Endothelial cell of umbilical vein (primary cell): ENCODE measurements around the gene FAM118B. TPM values are rescaled to one million over a fixed set of nuclear protein-coding genes. Genes with fewer than 3 reads are reported as not detected.

Experiments
- BruUV-seq: library from RNA; stranded (reverse); fragments of 400-500 nt; replicated peaks from 2 replicates; lab custom pipeline; 2021; lab: Mats Ljungman, UMichigan
- CTCF ChIA-PET: fragments of 300-600, 350-600 bp; sonication (Branson Sonifier 250); formaldehyde crosslinking; loops from one replicate; lab custom pipeline; 2021; ENCODE audit warnings: antibody characterized with exemption, inconsistent platforms; lab: Charles Lee
- POLR2A ChIA-PET: fragments of 300-600, 350-600 bp; sonication (Branson Sonifier 250); formaldehyde crosslinking; loops from one replicate; lab custom pipeline; 2021; ENCODE audit warnings: antibody characterized with exemption, inconsistent platforms; lab: Charles Lee
- DNase-seq: peaks from one replicate; pipeline ENCODE4 v3.0.0-alpha.2; 2011; ENCODE audit warnings: low read depth, low spot score
- FAIRE-seq: peaks from 2 replicates; lab custom pipeline; 2011; peaks lifted over from hg19 to GRCh38; lab: Jason Lieb, UNC
- H2AFZ ChIP-seq: 2 replicates; pipeline ENCODE4 v1.6.0; 2012; ENCODE audit warnings: low read depth, low read length, control low read depth, inconsistent platforms
- H3K27ac ChIP-seq: 2 replicates; pipeline ENCODE4 v1.5.1; 2011; ENCODE audit warnings: low read depth, mild to moderate bottlenecking, control low read depth, low read length, moderate library complexity; ENCODE audit not compliant: insufficient read depth
- H3K27me3 ChIP-seq, 2 experiments: 2 replicates each; pipeline versions ENCODE4 v1.6.0 to v1.6.1; 2011; ENCODE audit warnings: low read length in 2 of 2, mixed read lengths in 1 of 2; ENCODE audit not compliant: control insufficient read depth in 2 of 2, insufficient read depth in 2 of 2
- H3K36me3 ChIP-seq, 2 experiments: 2 replicates in 1 of 2; 3 replicates in 1 of 2; pipeline ENCODE4 v1.5.1; 2011; ENCODE audit warnings: low read length in 2 of 2, mild to moderate bottlenecking in 1 of 2, moderate library complexity in 1 of 2; ENCODE audit not compliant: control insufficient read depth in 2 of 2, insufficient read depth in 2 of 2; ENCODE audit errors: extremely low read depth in 1 of 2
- H3K4me1 ChIP-seq: 3 replicates; pipeline ENCODE4 v1.5.1; 2011; ENCODE audit warnings: mild to moderate bottlenecking, low read length; ENCODE audit not compliant: control insufficient read depth, insufficient read depth; ENCODE audit errors: extremely low read depth
- H3K4me2 ChIP-seq: 2 replicates; pipeline ENCODE4 v1.6.1; 2011; ENCODE audit warnings: low read length, control low read depth, mixed read lengths; ENCODE audit not compliant: insufficient read depth
- H3K4me3 ChIP-seq, 3 experiments: fragments of 200-600 bp in 1 of 3; sonication (generic), shearing (Covaris generic) in 1 of 3; replicated peaks in 1 of 3; 2 replicates each; pipeline ENCODE4 v1.5.1; 2011 to 2016; ENCODE audit warnings: control low read depth in 3 of 3, low read length in 3 of 3, mild to moderate bottlenecking in 2 of 3, inconsistent platforms in 1 of 3, low read depth in 1 of 3, moderate library complexity in 1 of 3; ENCODE audit not compliant: insufficient read depth in 1 of 3
- H3K79me2 ChIP-seq: 2 replicates; pipeline ENCODE4 v1.6.0; 2012; ENCODE audit warnings: low read length, inconsistent platforms; ENCODE audit not compliant: control insufficient read depth, insufficient read depth
- H3K9ac ChIP-seq: replicated peaks from 2 replicates; pipeline ENCODE3; 2011; ENCODE audit warnings: low read length, control low read depth; ENCODE audit not compliant: insufficient read depth; ENCODE audit errors: extremely low read depth
- H3K9me1 ChIP-seq: replicated peaks from 3 replicates; pipeline ENCODE4 v1.6.0; 2011; ENCODE audit warnings: mild to moderate bottlenecking, low read length; ENCODE audit not compliant: control insufficient read depth, insufficient read depth; ENCODE audit errors: extremely low read depth
- H3K9me3 ChIP-seq: replicated peaks from 2 replicates; pipeline ENCODE4 v1.5.1; 2012; ENCODE audit warnings: low read length, inconsistent platforms; ENCODE audit not compliant: control insufficient read depth, insufficient read depth
- H4K20me1 ChIP-seq: replicated peaks from 2 replicates; pipeline ENCODE3; 2011; ENCODE audit warnings: mild to moderate bottlenecking, low read length; ENCODE audit not compliant: control insufficient read depth, insufficient read depth; ENCODE audit errors: extremely low read depth
- CTCF ChIP-seq, 2 donors: IDR thresholded peaks; 1 replicate in 1 of 2; 2 replicates in 1 of 2; pipeline ENCODE4 v1.5.1; 2011; ENCODE audit warnings: low read length in 2 of 2, mild to moderate bottlenecking in 2 of 2, moderate library complexity in 2 of 2, control low read depth in 1 of 2, inconsistent platforms in 1 of 2, low read depth in 1 of 2; ENCODE audit not compliant: insufficient read depth in 1 of 2; ENCODE audit errors: extremely low read depth in 1 of 2
- EZH2 ChIP-seq: IDR thresholded peaks from 2 replicates; pipeline ENCODE4 v1.6.1; 2012; ENCODE audit warnings: borderline replicate concordance, low read depth, mild to moderate bottlenecking, moderate library complexity, low read length, inconsistent platforms; ENCODE audit not compliant: severe bottlenecking
- FOS ChIP-seq: IDR thresholded peaks from 2 replicates; pipeline ENCODE4 v1.6.1; 2011; ENCODE audit warnings: mild to moderate bottlenecking, low read length, moderate library complexity, borderline replicate concordance; ENCODE audit not compliant: insufficient read depth
- GATA2 ChIP-seq: IDR thresholded peaks from 2 replicates; pipeline ENCODE4 v1.7.0; 2011; ENCODE audit warnings: low read depth, mild to moderate bottlenecking, moderate library complexity, mixed read lengths, low read length; ENCODE audit not compliant: insufficient read length, insufficient read depth
- JUN ChIP-seq: IDR thresholded peaks from 2 replicates; pipeline ENCODE4 v1.6.1; 2011; ENCODE audit warnings: borderline replicate concordance, low read depth; ENCODE audit not compliant: insufficient read length, insufficient read depth
- MAX ChIP-seq: IDR thresholded peaks from 2 replicates; pipeline ENCODE4 v1.6.1; 2011; ENCODE audit not compliant: insufficient read depth, insufficient read length
- MYC ChIP-seq: IDR thresholded peaks from one replicate; pipeline ENCODE4 v1.6.1; 2011; ENCODE audit warnings: mild to moderate bottlenecking, low read depth, low read length
- POLR2A ChIP-seq: IDR thresholded peaks from 2 replicates; pipeline ENCODE4 v1.6.1; 2012; ENCODE audit warnings: low read depth, mild to moderate bottlenecking, control low read depth, low read length
- POLR2AphosphoS5 ChIP-seq: IDR thresholded peaks from 2 replicates; pipeline ENCODE4 v1.6.1; 2012; ENCODE audit warnings: low read depth, mild to moderate bottlenecking, control low read depth, low read length, moderate library complexity; ENCODE audit not compliant: insufficient read depth
- dilution Hi-C: fragments of 300-500 bp; cut with MboI; formaldehyde crosslinking; loops from one replicate; pipeline ENCODE4 v1.15.0; 2019; ENCODE audit warnings: low sequenced_read_pairs; ENCODE audit not compliant: extremely low pct_ligation_motif_present
- intact Hi-C: fragments of 100-400 bp; cut with micrococcal nuclease; formaldehyde crosslinking; loops from one replicate; pipeline ENCODE4 v1.10.0; 2022
- polyA plus RNA-seq, 4 experiments: library from polyadenylated mRNA; depleted of rRNA in 3 of 4; stranded (reverse) in 3 of 4; unstranded in 1 of 4; fragments of >200 nt; gene quantifications; 2 replicates each; pipeline versions ENCODE4 v1.2.1 to v1.2.3, GENCODE V29; 2011 to 2012; ENCODE audit warnings: missing spikeins in 1 of 4
- total RNA-seq: library from RNA; stranded (reverse); gene quantifications from 2 replicates; pipeline ENCODE4 v1.2.3, GENCODE V29; 2021

The FAM118B gene
- total and polyA plus RNA-seq, 2 donors (not counting 3 experiments of a cell fraction or from before 2014, with no cell fraction given), result 26.6 to 35.8 TPM

GRCh38 chr11:126173257-126173656, 38.3 kb upstream of the FAM118B start:
- intact Hi-C loops, result no loop called here
- Histone ChIP-seq H3K4me3 (no peak overlapping the region), H3K4me1 (peaks cover 3% of the 10 kb centered on the region), H3K27ac (no peak overlapping the region), H2AFZ (no peak overlapping the region), H3K36me3 (no peaks in the 10 kb centered on the region), H4K20me1 (no peaks in the 10 kb centered on the region), H3K9me1 (no peaks in the 10 kb centered on the region), H3K9me3 (no peaks in the 10 kb centered on the region), H3K27me3 (peaks cover 0 to 3% of the 10 kb centered on the region in 2 experiments), H3K9ac (no peak overlapping the region), H3K4me2 (no peak overlapping the region), H3K79me2 (no peaks in the 10 kb centered on the region)
- dilution Hi-C loops, result no loop called here
- BruUV-seq, result no TSS peak
- no peak for DNase-seq
- no peak for FAIRE-seq
- TF ChIP-seq MAX, result no peak
- no peak for TF ChIP-seq POLR2A
- TF ChIP-seq JUN, result no peak
- no peak for TF ChIP-seq EZH2
- TF ChIP-seq GATA2, result no peak
- ChIA-PET CTCF (no interaction called here), POLR2A (no interaction called here)

- no peak overlapping the region for H3K4me2 ChIP-seq
- TF ChIP-seq EZH2 (no peak), MAX (no peak), MYC (no peak), FOS (no peak), GATA2 (no peak), CTCF (IDR thresholded peaks at IDR 0.05; ENCODE audit: extremely low read depth in 1 of 2, insufficient read depth in 1 of 2, low read depth in 1 of 2, low read length in 2 of 2) (no peak), JUN (no peak), POLR2AphosphoS5 (no peak), POLR2A (no peak)
- no peak overlapping the region for H3K27ac ChIP-seq
- FAIRE-seq, result no peak
- H2AFZ ChIP-seq, result no peak overlapping the region
- H3K9ac ChIP-seq, result no peak overlapping the region
- no peaks in the 10 kb centered on the region for H3K36me3 ChIP-seq
- no peaks in the 10 kb centered on the region for H4K20me1 ChIP-seq
- DNase-seq, result no peak
- H3K79me2 ChIP-seq, result no peaks in the 10 kb centered on the region
- H3K27me3 ChIP-seq, result peaks cover 0 to 3% of the 10 kb centered on the region in 2 experiments
- no peaks in the 10 kb centered on the region for H3K9me1 ChIP-seq
- H3K4me1 ChIP-seq, result peaks cover 3% of the 10 kb centered on the region
- no peaks in the 10 kb centered on the region for H3K9me3 ChIP-seq
- CTCF ChIA-PET, result interaction anchor here (0.9 kb wide), 1 partner anchor 19 kb away, joined by 4 read pairs; no protein-coding TSS in a partner anchor
- POLR2A ChIA-PET, result no interaction called here
- H3K4me3 ChIP-seq, result no peak overlapping the region
- intact Hi-C loops (no loop called here), dilution Hi-C loops (no loop called here)
- BruUV-seq, result no TSS peak
These were observed 36.8 kb upstream of the FAM118B start for GRCh38 chr11:126174816-126175215.
